Fibroblast of skin of left biceps (primary cell): ENCODE measurements around the gene STX16.

ENCODE experiments used
- DNase-seq, 2 experiments: peaks; one replicate each; pipeline ENCODE4 v3.0.0-alpha.2; 2013; ENCODE audit warnings: low read depth in 2 of 2

Gene STX16

DNA sequence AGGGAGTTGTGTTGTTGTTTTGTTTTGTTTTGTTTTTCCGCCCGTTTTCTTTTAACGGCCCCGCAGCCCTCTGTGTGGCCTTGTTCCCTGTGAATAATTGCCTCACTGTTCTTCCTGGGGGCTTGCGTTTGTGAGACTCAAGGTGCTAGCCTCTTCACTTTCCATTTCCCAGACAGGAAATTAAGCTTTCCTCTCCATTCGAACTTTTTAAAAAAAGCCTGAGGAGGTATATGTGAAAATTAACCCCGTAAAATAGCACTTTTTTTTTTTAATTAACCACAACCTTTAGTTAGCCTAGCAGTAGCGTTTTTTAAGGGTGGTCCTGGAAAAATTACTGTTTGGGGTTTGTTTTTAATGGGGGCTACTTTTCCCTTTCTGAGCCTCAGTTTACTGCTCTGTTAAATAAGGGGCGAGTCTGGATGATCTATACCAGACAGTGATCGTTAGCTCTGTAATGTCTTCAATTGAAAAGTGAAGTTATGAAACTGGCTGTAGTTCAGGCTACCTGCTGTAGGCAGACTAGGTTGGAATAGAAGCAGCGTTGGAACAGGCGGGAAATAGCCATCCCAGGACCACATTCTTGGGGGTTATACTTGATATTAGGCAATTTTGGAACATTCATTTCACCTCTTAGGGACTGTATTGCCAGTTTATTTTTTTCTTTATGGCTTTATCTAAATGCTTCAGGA, 1.7 kb downstream of the STX16 start:
- no peak for DNase-seq

DNA sequence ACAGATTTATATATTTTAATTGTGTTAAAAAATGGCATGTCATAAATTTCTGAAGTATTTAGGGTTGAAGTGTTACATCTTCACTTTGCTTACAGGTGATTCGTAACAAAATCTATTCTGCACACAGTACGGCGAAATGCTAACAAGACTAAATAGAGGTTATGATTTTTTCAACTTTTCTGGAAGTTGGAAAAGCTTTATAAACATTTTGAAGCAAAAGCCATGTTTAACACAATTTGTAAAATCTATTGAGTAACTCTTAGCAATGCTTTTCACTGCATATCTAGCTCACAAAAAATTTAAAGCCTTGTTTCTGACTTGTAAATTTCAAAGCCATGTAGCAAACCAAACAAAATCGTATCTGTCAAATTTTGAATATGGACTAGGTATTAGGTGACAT, 3.3 kb downstream of the STX16 start:
- DNase-seq = no peak

DNA sequence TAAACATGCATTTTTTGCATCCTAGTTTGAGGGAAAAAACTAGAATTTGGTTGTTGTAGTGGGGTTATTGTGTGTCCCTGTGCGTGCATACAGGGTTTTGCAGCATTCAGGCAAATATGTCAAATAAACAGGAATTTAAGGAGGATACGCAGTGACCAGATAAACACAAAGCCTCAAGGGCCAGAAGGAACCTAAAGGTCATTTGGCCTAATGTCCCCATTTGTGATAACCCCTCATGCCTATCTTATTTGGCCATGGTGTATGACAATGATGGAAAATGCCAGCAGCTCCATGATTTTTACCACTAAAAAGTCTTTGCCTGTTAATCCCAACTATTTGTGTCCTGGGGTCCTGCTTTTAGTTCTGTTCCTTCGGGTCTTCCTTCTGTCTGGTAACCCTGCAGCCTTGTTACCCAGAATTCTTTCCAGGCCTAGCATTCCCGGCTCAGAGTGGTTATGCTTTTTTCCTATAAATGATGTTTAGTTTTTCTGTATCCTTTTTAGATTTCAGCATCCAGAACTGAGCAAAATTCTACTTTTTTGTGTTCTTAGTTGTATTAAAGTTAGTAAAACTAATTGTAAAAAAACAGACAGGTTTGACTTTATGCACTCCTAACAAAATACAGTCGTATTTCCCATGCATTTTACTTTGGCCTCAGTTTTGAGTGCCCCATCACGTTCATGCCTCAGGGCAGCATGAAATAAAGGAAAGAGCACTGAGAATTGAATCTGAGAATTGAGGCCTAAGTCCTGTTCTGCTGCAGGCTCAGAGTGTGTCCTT, 4.4 kb downstream of the STX16 start:
- DNase-seq = no peak

- no peak for DNase-seq
Measured at GRCh38 chr20:58656831-58657230, 5.7 kb downstream of the STX16 start.

GRCh38 chr20:58657262-58657661, 6.2 kb downstream of the STX16 start:
- no peak for DNase-seq

DNA sequence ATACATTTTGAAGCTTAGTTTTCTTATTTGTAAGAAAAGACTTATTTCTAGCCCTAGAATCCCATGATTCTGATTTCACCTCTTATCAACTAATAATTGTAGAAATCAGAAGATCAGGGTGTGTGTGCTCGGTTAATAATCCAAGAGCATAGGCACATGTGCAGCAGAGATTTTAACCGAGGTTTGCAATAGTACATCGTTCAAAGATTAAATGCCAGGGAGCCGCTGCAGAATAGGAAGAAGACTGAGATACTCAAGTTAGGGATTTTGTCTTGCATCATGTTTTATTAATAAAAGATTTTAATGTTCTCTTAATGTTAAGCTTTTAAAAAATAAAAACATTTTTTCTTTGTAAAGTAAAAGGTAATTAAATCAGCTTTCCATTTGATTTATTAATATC, 6.9 kb downstream of the STX16 start:
- DNase-seq = no peak

DNA sequence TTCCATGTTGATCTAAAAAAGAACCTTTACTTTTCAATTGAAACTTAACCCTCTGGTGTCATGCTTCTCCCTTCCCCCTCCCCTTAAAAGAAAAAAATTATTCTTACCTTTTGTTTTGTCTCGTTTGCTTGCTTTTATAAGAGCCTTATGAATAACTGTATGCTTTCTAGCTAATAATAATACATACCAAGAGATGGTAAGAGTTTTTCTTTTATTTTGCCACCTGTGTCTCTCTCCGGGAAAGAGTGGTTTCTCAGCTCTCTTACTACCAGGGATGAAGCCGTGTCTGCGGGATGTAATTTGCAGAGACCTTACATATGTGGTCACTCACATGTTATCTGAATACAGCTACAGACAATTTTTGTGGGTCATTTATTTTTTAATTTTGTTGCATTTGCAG, 7.7 kb downstream of the STX16 start:
- DNase-seq = no peak

GRCh38 chr20:58659841-58660240, 8.8 kb downstream of the STX16 start:
- DNase-seq = no peak

DNA sequence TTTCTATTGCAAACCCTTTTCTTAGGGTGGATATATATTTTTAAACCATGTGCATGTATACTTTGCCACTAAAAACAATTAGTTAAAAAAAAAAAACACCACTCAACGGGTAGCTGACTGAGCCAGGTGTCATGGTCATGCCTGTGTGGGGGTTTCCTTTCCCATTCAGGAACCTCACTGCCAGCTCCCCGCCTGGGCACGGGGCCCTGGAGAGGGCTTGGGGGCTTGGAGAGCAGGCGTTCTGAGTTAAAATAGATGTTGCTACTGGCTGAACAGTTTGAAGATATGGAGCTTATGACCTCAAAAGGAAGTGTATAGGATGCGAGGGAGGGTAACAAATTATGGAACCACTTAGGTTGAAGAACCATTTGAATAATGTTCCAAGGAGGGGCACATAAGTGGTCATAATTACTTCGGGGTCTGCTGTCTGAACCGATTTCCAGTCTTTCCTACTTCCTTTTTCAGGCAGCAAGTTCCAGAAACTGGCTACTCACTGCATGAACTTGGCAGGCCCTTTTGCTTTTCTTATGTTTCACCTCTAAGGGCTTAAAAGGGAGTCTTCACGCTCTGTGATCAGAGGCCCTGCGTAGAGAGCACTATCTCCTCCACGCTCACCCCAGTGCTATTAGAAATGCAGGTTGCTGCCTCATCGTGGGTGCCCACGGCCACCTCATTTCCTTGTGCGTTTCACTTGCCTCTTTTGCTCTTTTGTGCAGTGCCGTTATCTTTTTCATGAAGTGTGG, 9.9 kb downstream of the STX16 start:
- no peak for DNase-seq

DNA sequence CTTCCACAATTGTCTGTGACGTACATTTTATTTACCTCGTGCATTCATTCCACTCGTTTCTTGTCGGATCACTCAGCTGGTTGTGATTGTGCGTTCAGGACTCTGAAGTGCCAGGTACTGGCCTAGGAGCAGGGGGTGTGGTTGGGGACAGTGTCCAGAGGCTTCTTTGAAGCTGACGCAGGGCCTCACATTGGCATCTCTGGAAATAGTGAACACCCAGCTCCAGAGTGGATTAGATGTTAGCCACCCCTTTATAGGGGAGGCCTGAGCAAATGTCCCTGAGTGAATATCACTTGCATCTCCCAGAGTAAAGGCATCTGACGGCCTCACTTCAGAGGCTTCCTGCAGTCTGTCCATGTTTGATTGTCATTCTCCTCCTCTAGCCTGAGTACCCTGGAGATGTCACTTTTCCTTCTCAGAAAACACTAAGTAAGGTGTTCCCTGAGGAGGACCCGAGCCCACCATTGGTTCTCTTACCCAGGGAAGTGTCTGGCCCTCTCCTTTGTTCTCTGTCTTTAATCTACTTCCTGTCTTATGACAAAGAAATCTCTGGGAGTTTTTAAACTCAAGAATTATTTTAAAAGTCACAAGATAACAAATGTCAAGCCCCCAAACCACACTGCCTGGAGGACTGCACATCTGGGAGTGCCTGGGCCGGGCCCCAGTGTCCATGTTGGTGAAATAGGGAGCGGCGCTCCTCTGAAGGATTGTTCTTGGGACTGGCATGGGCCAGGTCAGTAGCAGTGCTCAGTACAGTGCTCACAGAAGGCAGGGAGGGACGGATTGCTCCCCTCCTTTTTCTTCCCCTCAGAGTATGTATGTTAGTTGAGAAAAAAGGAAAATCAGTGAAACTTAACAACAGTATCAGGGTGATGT, 10.8 kb downstream of the STX16 start:
- DNase-seq = no peak

DNA sequence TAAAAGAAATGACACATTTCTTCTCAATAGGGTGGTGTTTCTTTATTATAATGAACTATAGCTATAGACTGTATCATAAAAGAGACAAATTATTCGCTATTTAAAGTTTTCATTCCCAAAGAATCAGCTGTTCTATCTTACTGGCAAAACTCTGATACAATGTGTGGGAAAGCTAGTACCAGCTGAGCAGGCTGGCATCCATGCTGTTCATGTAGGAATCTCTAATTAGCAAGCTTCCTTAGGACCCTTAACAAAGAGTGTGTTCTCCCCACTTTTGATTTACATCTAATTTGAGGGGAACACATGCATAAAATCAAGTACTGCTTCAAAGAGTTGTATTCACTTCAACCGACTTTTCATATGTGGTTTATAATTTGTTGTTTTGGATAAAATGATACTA, 13.2 kb downstream of the STX16 start:
- DNase-seq = no peak

DNA sequence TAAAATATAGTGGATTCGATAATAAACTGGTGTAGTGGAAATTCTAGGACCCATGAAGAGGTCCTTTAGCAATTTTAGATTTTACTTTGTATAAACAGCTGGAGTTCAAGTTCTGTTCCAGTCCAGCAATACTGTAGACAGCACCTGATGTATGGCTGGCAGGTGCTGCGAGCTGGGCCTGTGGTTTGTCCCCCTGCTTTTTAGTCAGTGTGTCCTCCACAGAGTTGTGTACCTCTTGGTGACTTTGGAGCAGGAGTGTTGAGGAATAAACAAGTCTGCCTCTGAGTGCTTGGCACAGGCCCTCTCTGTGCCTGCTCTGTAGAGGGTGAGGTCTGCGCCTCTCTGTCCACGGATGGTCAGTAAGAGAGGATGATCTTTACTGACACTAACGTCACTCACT, 13.8 kb downstream of the STX16 start:
- DNase-seq = no peak

DNA sequence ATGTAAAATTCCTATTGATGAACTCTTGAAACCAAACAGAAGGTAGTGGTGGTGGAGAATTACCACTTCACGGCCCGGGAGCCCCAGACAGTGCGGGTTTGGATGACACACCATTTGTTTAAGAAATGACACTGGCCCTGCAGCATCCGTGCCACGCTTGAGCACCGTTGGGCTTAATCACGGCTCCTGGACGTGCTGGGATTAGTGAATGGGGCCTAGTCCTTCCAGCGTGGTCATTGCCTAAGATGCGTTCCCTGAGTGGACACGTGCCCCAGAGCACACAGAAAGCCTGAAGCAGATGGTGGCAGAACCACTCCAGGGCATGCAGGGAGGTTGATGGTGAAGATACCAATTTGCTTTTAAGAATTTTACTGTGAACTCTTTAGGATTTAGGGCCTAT, 14.5 kb downstream of the STX16 start:
- DNase-seq = no peak

DNA sequence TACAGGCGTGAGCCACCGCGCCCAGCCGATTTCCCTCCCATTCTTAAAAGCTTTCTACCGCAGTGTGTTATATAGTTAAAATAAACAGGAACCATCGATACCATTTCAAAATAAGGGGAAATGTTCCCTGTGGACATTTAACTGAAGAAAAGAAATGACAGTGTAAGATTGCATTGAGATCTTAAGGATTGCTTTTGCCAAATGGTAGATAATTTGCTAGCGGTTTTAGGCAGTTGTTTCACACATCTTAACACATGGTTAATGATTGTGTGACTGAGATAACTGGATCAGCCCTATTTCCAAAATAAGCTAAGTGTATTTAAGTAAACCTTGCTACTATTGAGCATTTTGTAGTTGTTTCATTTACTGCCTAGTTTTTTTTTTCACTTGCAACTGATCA, 15.6 kb downstream of the STX16 start:
- DNase-seq = no peak

DNA sequence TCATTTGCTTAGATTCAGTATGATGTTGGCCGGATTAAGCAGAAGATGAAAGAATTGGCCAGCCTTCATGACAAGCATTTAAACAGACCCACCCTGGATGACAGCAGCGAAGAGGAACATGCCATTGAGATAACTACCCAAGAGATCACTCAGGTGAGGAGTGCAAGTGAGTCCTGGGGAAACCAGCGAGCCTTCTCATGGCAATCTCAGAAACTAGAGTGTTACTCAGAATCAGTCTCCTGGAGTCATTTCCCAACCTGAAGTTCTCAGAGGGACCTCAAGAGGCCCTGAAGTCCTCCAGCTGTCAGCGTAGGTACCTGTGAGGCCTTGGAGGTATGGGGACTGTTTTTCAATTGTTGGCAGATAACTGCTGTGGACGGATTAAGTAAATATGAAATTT, 16.9 kb downstream of the STX16 start:
- DNase-seq = no peak

DNA sequence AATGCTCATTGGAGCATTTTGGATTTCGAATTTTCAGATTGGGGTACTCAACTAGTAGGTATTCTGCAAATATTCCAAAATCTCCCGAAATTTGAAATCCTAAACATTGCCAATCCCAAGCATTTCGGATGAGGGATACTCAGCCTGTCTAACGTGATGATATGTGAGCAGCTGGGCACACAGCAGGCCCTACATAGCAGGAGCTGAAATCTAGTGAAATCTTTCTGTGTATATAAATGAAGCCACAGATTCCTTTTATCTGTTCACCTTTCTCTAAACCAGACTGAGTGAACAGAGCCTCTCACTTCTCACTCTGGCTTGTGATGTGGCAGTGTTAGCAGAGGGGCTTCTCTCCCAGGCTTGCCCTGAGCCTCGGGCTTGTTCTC, 17.8 kb downstream of the STX16 start:
- no peak for DNase-seq

- DNase-seq = no peak
Measured at GRCh38 chr20:58669287-58670006, 18.4 kb downstream of the STX16 start.

GRCh38 chr20:58670102-58670501, 19.0 kb downstream of the STX16 start:
- DNase-seq = no peak

DNA sequence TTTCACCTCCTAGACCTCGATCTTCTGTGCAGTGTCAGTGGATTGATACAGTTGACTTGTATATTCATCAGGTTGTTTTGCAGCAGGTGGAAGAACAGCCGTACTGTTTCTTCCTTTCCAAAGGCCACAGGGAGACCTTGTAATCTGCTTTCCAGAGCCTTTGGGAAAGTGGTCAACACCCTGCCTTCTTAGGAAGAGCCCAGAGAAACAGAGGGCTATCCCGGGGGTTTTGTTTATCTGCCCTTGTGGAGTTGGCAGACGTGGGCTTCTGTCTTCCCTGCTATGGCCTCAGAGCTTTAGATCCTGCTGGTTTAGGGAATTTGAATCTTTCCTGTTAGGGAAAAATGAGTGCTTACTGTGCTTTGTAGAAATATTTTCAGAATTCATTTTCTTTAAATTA, 19.6 kb downstream of the STX16 start:
- no peak for DNase-seq

GRCh38 chr20:58673119-58673518, 22.0 kb downstream of the STX16 start:
- no peak for DNase-seq

- DNase-seq = no peak
Measured at GRCh38 chr20:58675146-58675584, 24.1 kb downstream of the STX16 start.
